SK-N-SH treated with all-trans-retinoic acid at 6 μM for 48 hours (cell line): ENCODE data around the gene IFT80.

Experiments
- ARNTL ChIP-seq: fragments of 450-650 bp; formaldehyde crosslinking; IDR thresholded peaks from 2 replicates; pipeline ENCODE4 v1.5.0; 2020; ENCODE audit warnings: low read depth, mild to moderate bottlenecking, moderate library complexity, borderline replicate concordance
- OSR1 ChIP-seq: fragments of 250-450 bp; sonication (Bioruptor Pico); IDR thresholded peaks from 2 replicates; pipeline ENCODE4 v1.8.0; 2022; ENCODE audit warnings: moderate library complexity, mild to moderate bottlenecking, inconsistent platforms
- PATZ1 ChIP-seq: fragments of 250-450 bp; sonication (Bioruptor Pico); IDR thresholded peaks from 2 replicates; pipeline ENCODE4 v1.8.0; 2020; ENCODE audit warnings: mild to moderate bottlenecking, moderate library complexity, borderline replicate concordance
- ZNF70 ChIP-seq: fragments of 450-650 bp; formaldehyde crosslinking; IDR thresholded peaks from 2 replicates; pipeline ENCODE4 v1.5.0; 2020; ENCODE audit warnings: mild to moderate bottlenecking, moderate library complexity
- TF ChIP-seq, protein P1 (sequence below): fragments of 250-450 bp; sonication (Bioruptor Pico); IDR thresholded peaks from 2 replicates; pipeline ENCODE4 v1.5.0; 2020; ENCODE audit warnings: mild to moderate bottlenecking, moderate library complexity

DNA sequence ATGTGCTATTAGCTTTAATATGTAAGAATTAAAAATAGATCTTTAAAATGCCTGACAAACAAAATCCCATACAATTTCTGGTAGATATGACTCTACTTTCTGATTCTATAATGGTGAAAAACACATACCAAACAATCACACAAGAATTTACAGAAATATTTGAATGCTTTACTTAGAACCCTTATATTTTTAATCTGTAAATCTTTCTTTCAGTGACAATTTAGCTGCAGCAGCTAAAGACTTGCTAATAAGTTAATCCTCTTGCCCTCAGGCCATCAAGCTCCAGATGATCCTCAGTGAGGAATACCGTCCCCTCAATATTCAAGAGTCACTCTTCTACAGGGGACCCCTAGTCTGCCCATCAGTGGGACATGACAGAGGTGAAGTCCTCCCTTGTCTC is 118.2 kb downstream of the IFT80 start:
- TF ChIP-seq, protein P1, sequence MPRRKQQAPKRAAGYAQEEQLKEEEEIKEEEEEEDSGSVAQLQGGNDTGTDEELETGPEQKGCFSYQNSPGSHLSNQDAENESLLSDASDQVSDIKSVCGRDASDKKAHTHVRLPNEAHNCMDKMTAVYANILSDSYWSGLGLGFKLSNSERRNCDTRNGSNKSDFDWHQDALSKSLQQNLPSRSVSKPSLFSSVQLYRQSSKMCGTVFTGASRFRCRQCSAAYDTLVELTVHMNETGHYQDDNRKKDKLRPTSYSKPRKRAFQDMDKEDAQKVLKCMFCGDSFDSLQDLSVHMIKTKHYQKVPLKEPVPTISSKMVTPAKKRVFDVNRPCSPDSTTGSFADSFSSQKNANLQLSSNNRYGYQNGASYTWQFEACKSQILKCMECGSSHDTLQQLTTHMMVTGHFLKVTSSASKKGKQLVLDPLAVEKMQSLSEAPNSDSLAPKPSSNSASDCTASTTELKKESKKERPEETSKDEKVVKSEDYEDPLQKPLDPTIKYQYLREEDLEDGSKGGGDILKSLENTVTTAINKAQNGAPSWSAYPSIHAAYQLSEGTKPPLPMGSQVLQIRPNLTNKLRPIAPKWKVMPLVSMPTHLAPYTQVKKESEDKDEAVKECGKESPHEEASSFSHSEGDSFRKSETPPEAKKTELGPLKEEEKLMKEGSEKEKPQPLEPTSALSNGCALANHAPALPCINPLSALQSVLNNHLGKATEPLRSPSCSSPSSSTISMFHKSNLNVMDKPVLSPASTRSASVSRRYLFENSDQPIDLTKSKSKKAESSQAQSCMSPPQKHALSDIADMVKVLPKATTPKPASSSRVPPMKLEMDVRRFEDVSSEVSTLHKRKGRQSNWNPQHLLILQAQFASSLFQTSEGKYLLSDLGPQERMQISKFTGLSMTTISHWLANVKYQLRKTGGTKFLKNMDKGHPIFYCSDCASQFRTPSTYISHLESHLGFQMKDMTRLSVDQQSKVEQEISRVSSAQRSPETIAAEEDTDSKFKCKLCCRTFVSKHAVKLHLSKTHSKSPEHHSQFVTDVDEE (CRISPR knock-in tag) = no peak
- TF ChIP-seq ARNTL (no peak), PATZ1 (CRISPR knock-in tag) (no peak), OSR1 (CRISPR knock-in tag) (no peak), ZNF70 (CRISPR knock-in tag) (no peak)
